GM06990 (cell line): ENCODE data around the gene TRO.

Source experiments
- DNase-seq: peaks from one replicate; pipeline ENCODE4 v3.0.0-alpha.2; 2011; ENCODE audit not compliant: insufficient read length; ENCODE audit errors: extremely low read depth
- H3K27me3 ChIP-seq: replicated peaks from 2 replicates; pipeline ENCODE4 v1.6.0; 2011; ENCODE audit warnings: low read length; ENCODE audit not compliant: control insufficient read depth, insufficient read depth
- H3K36me3 ChIP-seq: 2 replicates; pipeline ENCODE4 v1.5.1; 2011; ENCODE audit warnings: low read length; ENCODE audit not compliant: control insufficient read depth, insufficient read depth
- H3K4me3 ChIP-seq: replicated peaks from 2 replicates; pipeline ENCODE4 v1.5.1; 2011; ENCODE audit warnings: low read depth, mild to moderate bottlenecking, control low read depth, low read length
- CTCF ChIP-seq: IDR thresholded peaks from 2 replicates; pipeline ENCODE4 v1.5.1; 2011; ENCODE audit warnings: low read length, control low read depth, mild to moderate bottlenecking, inconsistent platforms; ENCODE audit not compliant: insufficient read depth, poor library complexity, severe bottlenecking

The TRO gene, protein sequence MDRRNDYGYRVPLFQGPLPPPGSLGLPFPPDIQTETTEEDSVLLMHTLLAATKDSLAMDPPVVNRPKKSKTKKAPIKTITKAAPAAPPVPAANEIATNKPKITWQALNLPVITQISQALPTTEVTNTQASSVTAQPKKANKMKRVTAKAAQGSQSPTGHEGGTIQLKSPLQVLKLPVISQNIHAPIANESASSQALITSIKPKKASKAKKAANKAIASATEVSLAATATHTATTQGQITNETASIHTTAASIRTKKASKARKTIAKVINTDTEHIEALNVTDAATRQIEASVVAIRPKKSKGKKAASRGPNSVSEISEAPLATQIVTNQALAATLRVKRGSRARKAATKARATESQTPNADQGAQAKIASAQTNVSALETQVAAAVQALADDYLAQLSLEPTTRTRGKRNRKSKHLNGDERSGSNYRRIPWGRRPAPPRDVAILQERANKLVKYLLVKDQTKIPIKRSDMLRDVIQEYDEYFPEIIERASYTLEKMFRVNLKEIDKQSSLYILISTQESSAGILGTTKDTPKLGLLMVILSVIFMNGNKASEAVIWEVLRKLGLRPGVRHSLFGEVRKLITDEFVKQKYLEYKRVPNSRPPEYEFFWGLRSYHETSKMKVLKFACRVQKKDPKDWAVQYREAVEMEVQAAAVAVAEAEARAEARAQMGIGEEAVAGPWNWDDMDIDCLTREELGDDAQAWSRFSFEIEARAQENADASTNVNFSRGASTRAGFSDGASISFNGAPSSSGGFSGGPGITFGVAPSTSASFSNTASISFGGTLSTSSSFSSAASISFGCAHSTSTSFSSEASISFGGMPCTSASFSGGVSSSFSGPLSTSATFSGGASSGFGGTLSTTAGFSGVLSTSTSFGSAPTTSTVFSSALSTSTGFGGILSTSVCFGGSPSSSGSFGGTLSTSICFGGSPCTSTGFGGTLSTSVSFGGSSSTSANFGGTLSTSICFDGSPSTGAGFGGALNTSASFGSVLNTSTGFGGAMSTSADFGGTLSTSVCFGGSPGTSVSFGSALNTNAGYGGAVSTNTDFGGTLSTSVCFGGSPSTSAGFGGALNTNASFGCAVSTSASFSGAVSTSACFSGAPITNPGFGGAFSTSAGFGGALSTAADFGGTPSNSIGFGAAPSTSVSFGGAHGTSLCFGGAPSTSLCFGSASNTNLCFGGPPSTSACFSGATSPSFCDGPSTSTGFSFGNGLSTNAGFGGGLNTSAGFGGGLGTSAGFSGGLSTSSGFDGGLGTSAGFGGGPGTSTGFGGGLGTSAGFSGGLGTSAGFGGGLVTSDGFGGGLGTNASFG (N-terminal part only)

DNA sequence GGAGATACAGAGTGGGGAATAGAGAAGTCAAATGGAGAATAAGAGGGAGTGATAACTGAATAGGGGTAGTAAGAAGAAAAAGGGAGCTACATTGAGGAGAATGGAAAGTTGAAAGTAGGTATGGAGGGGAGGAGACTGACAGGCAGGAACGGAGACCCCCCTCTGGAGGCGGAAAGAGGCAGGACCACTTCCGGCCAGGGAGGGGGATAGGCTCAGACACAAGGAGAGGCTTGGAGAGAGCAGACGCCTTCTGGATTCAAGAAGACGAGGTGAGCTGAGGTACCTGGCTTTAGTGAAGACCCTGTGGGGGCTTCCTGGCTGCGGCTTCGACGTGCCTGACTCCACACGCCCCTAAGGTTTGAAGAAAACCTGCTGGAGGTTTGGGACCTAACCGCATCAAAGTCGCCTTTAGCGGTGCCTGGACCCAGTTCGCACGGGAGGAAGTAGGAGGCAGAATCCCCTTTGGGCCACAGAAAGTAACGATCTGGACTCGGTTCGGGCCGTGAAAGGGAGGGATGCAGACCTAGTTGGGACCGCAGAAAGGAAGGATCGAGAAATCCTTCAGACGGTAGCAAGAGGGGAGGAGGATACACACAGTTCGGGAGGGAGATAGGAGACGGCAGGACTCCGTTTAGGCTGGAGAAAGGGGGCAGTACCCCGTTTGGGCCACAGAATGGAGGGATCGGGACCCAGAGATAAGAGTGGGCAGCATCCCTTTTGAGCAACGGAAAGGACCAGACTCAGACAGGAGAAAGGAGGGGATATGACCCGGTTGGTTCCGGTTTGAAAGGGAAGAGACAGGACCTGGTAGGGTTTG lies at the start of gene TRO:
TRO (plus strand) TSS at position 215 of the 817 bp plus-strand sequence. CDS start 1,423 bp downstream, outside the sequence.
- no peak for DNase-seq
- Histone ChIP-seq H3K36me3 (no peaks in the 10 kb centered on the region), H3K27me3 (no peaks in the 10 kb centered on the region), H3K4me3 (peak within 1 kb of the TSS; percentile 61)
- no peak for TF ChIP-seq CTCF

- TF ChIP-seq CTCF, result no peak
- Histone ChIP-seq H3K36me3 (no peaks in the 10 kb centered on the region), H3K4me3 (no peak overlapping the region), H3K27me3 (no peaks in the 10 kb centered on the region)
- no peak for DNase-seq
Measured at GRCh38 chrX:54885740-54886139, 34.9 kb upstream of the TRO start.

DNA sequence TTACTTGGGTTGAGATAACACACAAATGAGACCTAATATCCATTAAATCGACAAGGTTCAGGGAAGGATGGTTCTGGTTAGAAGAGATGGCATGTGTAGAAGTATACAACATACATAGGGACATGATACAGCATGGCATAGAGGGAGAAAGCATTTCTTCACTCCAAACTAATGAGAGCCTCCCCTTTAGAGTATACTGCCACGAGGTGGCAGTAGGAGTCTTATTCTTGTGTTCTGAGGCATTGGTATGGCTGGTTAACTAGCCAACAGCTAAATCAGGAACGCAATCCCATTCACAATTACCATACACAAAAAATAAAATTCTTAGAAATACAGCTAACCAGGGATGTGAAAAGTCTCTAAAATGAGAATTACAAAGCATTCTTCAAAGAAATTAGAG lies 29.1 kb upstream of the TRO start:
- no peaks in the 10 kb centered on the region; the same call in 1 of the 2 replicates for H3K27me3 ChIP-seq
- no peak for DNase-seq
- no peaks in the 10 kb centered on the region for H3K36me3 ChIP-seq
- peak; percentile 53 for TF ChIP-seq CTCF
- no peak overlapping the region for H3K4me3 ChIP-seq

DNA sequence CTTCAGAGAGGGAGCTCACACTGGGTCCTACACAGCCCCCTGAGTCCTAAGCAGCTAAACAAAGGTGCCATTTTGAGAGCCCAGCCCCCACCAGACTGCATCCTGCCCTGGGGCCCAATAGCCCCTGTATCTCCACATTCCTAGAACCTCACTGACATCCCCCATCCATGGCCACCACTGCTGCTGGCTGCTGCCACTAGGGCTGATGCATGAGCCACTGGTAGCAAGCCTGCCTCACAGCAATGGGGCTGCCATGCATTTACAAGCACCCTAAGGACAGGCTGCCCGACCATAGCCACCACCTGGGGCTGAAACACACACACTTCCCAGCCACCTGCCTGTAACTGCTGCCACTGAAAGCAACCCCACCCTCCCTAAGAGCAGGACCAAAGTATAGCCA lies 26.5 kb upstream of the TRO start:
- no peak overlapping the region for H3K4me3 ChIP-seq
- no peak for DNase-seq
- H3K36me3 ChIP-seq, result no peaks in the 10 kb centered on the region
- no peaks in the 10 kb centered on the region; the same call in 1 of the 2 replicates for H3K27me3 ChIP-seq
- TF ChIP-seq CTCF, result no peak

DNA sequence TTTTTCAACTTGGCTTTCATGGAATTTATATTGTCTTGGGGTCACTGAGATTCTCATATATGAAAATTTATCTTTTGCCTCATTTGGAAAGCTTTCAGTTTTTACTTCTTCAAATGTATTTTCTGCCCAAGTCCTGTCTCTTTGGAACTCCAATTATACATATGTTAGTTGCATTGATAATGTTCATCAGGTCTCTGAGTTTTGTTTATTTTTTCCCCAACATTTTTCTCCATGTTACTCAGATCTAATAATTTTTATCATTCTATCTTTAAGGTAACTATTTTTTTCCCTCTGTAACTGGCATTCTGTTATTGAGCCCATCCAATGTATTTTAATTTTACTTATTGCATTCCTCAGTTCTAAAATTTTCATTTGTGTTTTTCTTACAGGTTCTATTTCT lies 10.7 kb upstream of the TRO start:
- Histone ChIP-seq H3K4me3 (no peak overlapping the region), H3K36me3 (no peaks in the 10 kb centered on the region), H3K27me3 (no peaks in the 10 kb centered on the region)
- no peak for DNase-seq
- TF ChIP-seq CTCF, result no peak
